Dermis microvascular lymphatic vessel endothelial cell (primary cell): ENCODE results near the gene TUBGCP6. TPM values are rescaled to one million over a fixed set of nuclear protein-coding genes. Genes with fewer than 3 reads are reported as not detected.

Experiments used
- DNase-seq, 2 donors: peaks; one replicate each; pipeline versions ENCODE4 v3.0.0 to v3.0.0-alpha.2; 2010; ENCODE audit warnings: low read depth in 2 of 2
- total RNA-seq: library from RNA; depleted of rRNA; stranded (reverse); fragments of >200 nt; gene quantifications from 2 replicates; pipeline ENCODE4 v1.2.1, GENCODE V29; 2014

The TUBGCP6 gene
- total RNA-seq, 1 donor from 2014 or later: 14.0 TPM

- DNase-seq: no peak
Measured at GRCh38 chr22:50197856-50198623, 46.8 kb downstream of the TUBGCP6 start.

GRCh38 chr22:50197000-50197800 lies 47.6 kb downstream of the TUBGCP6 start:
- DNase-seq: no peak

- DNase-seq: no peak
Measured at GRCh38 chr22:50196256-50196655, 48.6 kb downstream of the TUBGCP6 start.

DNA sequence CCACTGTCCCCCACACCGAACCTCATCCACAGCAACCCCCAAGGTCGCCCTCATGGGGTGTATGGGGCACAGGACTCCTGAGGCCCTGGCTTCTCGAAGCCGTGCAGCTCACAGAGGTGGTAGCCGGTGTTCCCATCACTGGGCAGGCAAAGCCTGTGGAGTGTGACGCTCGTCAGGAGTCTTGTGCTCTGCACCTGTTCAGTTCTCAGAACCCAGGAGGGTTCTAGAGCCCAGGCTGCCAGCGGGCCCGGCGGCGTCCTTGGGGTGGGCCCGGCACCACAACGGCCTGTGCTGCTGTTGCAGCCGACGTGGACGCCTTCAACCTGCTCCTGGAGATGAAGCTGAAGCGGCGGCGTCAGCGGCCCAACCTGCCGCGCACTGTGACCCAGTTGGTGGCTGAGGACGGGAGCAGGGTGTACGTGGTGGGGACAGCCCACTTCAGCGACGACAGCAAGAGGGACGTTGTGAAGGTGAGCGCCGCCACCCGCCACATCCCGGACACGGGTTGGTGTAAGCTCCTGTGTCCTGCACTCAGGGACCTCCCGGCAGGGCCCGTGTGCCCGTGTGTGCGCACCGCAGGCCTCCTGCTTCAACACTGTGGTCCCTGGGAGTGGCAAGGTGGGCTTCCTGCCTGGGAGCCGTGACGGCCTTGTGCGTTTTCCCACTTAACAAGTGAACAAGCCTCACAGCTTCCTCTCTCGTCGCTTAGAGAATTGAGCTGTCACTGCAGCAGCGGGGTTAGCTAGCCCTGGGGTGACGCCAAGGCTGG lies 50.6 kb downstream of the TUBGCP6 start:
- DNase-seq: no peak

DNA sequence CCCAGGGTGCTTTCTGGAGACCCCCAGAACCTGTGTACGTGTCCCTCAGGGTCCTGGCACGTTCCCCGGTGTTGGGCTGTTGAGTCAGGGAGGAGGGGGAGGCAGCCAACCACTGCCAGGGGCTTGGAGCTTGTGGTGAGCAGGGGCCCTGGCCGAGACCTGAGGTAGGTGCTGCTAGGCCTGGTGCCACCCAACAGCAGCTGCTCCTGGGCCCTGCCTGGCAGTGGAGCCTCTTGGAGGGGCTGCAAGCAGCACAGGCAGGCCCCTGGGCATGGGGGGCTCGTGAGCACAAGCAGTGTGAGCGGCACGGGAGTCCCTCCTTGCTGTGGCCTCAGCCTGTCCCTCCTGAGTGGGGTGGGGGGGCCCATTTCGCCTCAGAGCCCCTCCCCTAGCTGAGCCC lies 51.2 kb downstream of the TUBGCP6 start:
- no peak for DNase-seq

DNA sequence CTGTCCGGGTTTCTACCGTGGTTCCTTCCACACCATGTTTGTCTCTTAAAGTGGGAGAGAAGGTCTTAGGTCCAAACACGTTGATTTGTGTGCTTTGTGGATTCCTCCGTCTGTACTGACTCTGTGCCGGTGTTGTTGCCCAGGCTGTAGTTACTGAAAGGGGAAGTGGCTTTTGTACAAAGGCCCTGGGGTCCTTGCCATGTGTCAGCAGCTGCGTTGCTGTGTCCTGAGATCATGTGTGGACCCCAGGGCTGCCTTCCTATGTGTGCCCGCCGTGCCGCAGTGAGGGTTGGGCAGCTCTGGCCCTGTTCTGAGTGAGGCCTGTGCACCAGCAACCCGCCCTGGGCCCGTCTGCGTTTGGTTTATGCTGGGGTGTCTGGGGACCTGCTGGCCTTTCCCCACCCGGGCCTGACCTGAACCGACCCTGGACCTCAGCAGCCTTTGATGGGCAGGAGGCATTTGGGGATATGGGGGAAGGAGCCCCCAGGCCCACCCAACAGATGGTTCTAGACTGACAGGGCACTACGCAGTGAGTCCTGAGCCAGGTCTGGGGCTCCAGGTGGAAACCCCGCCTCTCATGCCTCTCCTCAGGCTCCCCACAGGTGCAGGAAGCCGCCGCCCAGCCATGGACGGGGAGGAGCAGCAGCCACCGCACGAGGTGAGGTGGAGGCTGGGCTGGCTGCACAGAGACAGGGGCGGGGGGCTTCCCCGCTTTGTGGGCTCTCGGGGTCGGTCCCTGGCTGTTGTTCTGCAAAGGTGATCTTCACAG lies 52.2 kb downstream of the TUBGCP6 start:
- DNase-seq: no peak

GRCh38 chr22:50190941-50191741 lies 53.7 kb downstream of the TUBGCP6 start:
- no peak for DNase-seq

- DNase-seq: peak in 1 of 2 donors; percentile 70
Measured at GRCh38 chr22:50190182-50190940, 54.5 kb downstream of the TUBGCP6 start.

DNA sequence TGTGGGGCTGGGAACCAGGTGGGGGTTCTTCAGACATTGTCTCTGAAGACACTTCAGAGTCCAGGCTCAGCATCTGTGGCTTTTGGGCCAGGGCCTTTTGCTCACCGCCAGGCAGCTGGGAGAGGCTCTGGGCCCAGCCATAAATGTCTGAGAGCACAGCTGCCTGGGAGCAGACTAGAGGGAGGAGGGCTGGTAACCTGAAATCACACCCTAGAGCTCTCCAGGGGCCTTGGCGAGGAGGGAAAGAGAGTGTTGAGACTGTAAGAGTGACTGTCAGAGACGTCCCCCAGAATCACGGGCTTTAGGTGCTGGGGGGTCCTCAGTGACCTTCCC lies 55.0 kb downstream of the TUBGCP6 start:
- DNase-seq: no peak

- DNase-seq: no peak
Measured at GRCh38 chr22:50189184-50189848, 55.5 kb downstream of the TUBGCP6 start.

- no peak for DNase-seq
Measured at GRCh38 chr22:50188356-50188755, 56.5 kb downstream of the TUBGCP6 start.

GRCh38 chr22:50186761-50187523 lies 57.9 kb downstream of the TUBGCP6 start:
- DNase-seq: no peak

DNA sequence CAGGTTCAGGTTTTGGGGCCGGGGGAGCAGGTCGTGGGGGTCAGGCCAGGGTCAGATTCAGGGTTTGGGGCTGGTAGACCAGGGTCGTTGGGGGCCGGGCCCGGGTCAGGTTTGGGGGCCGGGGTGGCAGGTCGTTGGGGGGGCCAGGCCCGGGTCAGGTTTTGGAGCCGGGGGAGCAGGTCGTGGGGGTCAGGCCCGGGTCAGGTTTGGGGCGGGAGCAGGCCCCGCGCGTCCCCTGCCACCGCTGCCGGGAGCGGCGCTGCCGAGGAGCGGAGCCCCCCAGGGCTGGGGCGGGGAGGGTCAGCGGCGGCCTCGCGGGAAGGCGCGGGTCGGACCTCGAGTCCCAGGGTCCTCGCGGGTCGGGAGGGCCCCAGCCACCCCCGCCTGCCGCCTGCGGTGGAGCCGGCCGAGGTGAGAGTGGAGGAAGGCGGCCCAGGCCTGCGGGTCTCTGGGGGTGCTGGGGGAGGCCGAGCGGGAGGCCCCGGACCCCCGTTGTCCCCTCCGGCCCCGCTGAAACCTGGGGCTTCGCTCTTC lies 58.6 kb downstream of the TUBGCP6 start:
- no peak for DNase-seq

- peak; percentile 65 to 91 for DNase-seq
Measured at GRCh38 chr22:50185375-50186087, 59.3 kb downstream of the TUBGCP6 start, which contains the start of gene TRABD. Gene TRABD, plus strand, starts transcription at chr22:50185913. Its CDS starts 7,148 bp downstream, at chr22:50193061.

GRCh38 chr22:50184902-50185374 lies 59.9 kb downstream of the TUBGCP6 start:
- DNase-seq: no peak

DNA sequence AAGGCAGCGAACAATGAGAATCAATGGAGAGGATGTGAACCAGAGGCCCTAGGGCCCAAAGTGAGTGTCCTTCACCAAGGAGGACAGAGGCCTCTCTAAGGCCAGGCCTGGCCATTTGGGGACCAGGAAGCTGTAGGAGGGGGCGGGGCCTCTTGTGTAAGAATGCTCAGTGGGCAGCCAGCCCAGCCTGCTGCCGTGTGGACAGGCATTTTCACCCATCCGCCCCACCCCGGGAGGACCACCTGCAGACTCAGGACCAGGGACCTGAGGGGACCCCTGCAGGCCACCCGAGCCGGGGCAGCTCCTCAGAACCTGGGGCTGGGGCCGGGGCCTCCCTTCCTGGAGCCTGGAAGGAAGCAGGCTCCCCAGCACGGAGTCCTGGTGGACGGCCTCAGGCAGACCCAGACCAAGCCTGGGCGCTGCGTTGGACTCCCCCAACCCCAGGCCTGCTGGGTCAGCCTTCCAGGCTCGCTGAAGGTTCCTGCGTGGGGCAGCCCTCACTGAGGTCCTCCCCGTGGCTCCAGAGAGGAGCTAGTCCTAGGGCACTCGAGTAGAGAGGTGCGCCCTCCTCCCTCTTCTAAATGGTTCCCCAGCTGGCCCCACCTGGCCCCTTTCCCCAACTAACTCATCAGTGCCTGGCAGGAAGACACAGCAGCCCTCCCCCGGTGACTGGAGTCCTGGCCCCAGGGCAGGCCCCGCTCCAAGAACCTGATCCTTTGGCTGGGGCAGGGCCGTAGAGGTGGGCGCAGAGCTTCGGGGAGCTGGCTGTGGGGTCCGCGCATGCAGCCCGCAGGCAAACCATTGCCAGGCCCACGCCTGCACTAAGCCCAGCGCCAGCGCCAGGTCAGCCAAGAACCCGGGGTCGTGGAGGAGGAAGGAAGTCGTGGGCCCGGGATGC lies 60.6 kb downstream of the TUBGCP6 start:
- no peak for DNase-seq
